GM23338 (cell line): Measurements from ENCODE around the gene PRPH2. TPM values are rescaled to one million over a fixed set of nuclear protein-coding genes. Genes with fewer than 3 reads are reported as not detected.

Experiments
- ATAC-seq: fragments of 200-7000 bp; cut with Tn5 transposase; 3 replicates; pipeline ENCODE4 v1.9.1; 2020
- DNase-seq: peaks from one replicate; pipeline ENCODE4 v3.0.0-alpha.2; 2015; ENCODE audit warnings: low spot score
- H2AFZ ChIP-seq: fragments of 200-600 bp; sonication (generic); 2 replicates; pipeline ENCODE4 v1.8.0; 2016; ENCODE audit warnings: antibody characterized with exemption, mild to moderate bottlenecking, moderate library complexity
- H3F3A ChIP-seq: fragments of 200-600 bp; sonication (generic); replicated peaks from 2 replicates; pipeline ENCODE4 v1.8.0; 2017; ENCODE audit warnings: antibody characterized with exemption, mixed run types, low read depth
- H3K27ac ChIP-seq: fragments of 200-600 bp; sonication (generic); 2 replicates; pipeline ENCODE4 v1.6.1; 2016; ENCODE audit warnings: low read depth
- H3K27me3 ChIP-seq: fragments of 200-600 bp; sonication (generic); 2 replicates; pipeline ENCODE4 v1.8.0; 2016; ENCODE audit warnings: mild to moderate bottlenecking, mixed run types, moderate library complexity; ENCODE audit not compliant: insufficient read depth
- H3K36me3 ChIP-seq: fragments of 200-600 bp; sonication (generic); 2 replicates; pipeline ENCODE4 v1.8.0; 2016; ENCODE audit warnings: mild to moderate bottlenecking; ENCODE audit not compliant: insufficient read depth
- H3K4me1 ChIP-seq: fragments of 200-600 bp; sonication (generic); 2 replicates; pipeline ENCODE4 v1.8.0; 2016; ENCODE audit warnings: mild to moderate bottlenecking, moderate library complexity; ENCODE audit not compliant: insufficient read depth
- H3K4me2 ChIP-seq: fragments of 200-600 bp; sonication (generic); 2 replicates; pipeline ENCODE4 v1.7.1; 2017; ENCODE audit warnings: mixed run types
- H3K4me3 ChIP-seq: fragments of 200-600 bp; sonication (generic); 2 replicates; pipeline ENCODE4 v1.6.1; 2016; ENCODE audit warnings: mixed run types
- H3K79me2 ChIP-seq: fragments of 200-600 bp; sonication (generic); replicated peaks from 2 replicates; pipeline ENCODE4 v1.8.0; 2017; ENCODE audit warnings: mild to moderate bottlenecking; ENCODE audit not compliant: insufficient read depth
- H3K9me2 ChIP-seq: fragments of 200-600 bp; sonication (generic); 2 replicates; pipeline ENCODE4 v1.8.0; 2017; ENCODE audit not compliant: insufficient read depth
- H4K20me1 ChIP-seq: fragments of 200-600 bp; sonication (generic); replicated peaks from 2 replicates; pipeline ENCODE4 v1.8.0; 2017; ENCODE audit warnings: mild to moderate bottlenecking; ENCODE audit not compliant: insufficient read depth
- H3K27ac Mint-ChIP-seq: 2 replicates; pipeline ENCODE4 v1.8.0; 2020; ENCODE audit warnings: inconsistent platforms, mild to moderate bottlenecking, moderate library complexity, mixed read lengths
- H3K27me3 Mint-ChIP-seq: 3 replicates; pipeline ENCODE4 v1.8.0; 2022; ENCODE audit warnings: low read depth, mild to moderate bottlenecking, moderate library complexity, mixed read lengths, inconsistent platforms; ENCODE audit not compliant: insufficient read depth, poor library complexity
- H3K36me3 Mint-ChIP-seq: 3 replicates; pipeline ENCODE4 v1.8.0; 2021; ENCODE audit warnings: low read depth, mild to moderate bottlenecking, inconsistent platforms, moderate library complexity, mixed read lengths
- H3K4me1 Mint-ChIP-seq: 3 replicates; pipeline ENCODE4 v1.8.0; 2020; ENCODE audit warnings: mild to moderate bottlenecking, inconsistent platforms, mixed read lengths
- H3K4me3 Mint-ChIP-seq: 3 replicates; pipeline ENCODE4 v1.8.0; 2021; ENCODE audit warnings: moderate library complexity, mild to moderate bottlenecking, inconsistent platforms, mixed read lengths
- H3K9me3 Mint-ChIP-seq: 3 replicates; pipeline ENCODE4 v1.8.0; 2020; ENCODE audit warnings: moderate library complexity, mild to moderate bottlenecking, inconsistent platforms, mixed read lengths
- CREB1 ChIP-seq: fragments of 250-450 bp; sonication (Bioruptor Pico); IDR thresholded peaks from 2 replicates; pipeline ENCODE4 v1.5.0; 2020; ENCODE audit warnings: low read depth, mild to moderate bottlenecking, moderate library complexity
- EZH2phosphoT487 ChIP-seq: fragments of 200-600 bp; sonication (generic); IDR thresholded peaks from one replicate; pipeline ENCODE4 v1.8.1; 2018; ENCODE audit warnings: antibody characterized with exemption; ENCODE audit not compliant: unreplicated experiment
- JUNB ChIP-seq: IDR thresholded peaks from one replicate; pipeline ENCODE4 v1.6.1; 2016; ENCODE audit warnings: antibody characterized with exemption; ENCODE audit not compliant: unreplicated experiment
- NANOG ChIP-seq: IDR thresholded peaks from 2 replicates; pipeline ENCODE4 v1.6.1; 2016; ENCODE audit warnings: antibody characterized with exemption, borderline replicate concordance
- POLR2AphosphoS5 ChIP-seq: IDR thresholded peaks from 2 replicates; pipeline ENCODE4 v1.6.1; 2016; ENCODE audit warnings: antibody characterized with exemption, low read depth
- ZNF331 ChIP-seq: fragments of 250-450 bp; sonication (Bioruptor Pico); IDR thresholded peaks from 2 replicates; pipeline ENCODE4 v1.5.0; 2020; ENCODE audit warnings: low read depth, mild to moderate bottlenecking, moderate library complexity
- polyA plus RNA-seq: library from polyadenylated mRNA; unstranded; fragments of >200 nt; fragmentation: Nextera tagmentation; extraction: Ambion mirVana; gene quantifications from 2 replicates; pipeline ENCODE4 v1.2.1, GENCODE V29; 2016
- total RNA-seq: library from RNA; depleted of rRNA; stranded (reverse); fragments of >200 nt; shearing (Covaris generic); gene quantifications from 2 replicates; pipeline ENCODE4 v1.2.3, GENCODE V29; 2014
- TF ChIP-seq, protein P1 (sequence below): IDR thresholded peaks from 2 replicates; pipeline ENCODE4 v1.6.1; 2016; ENCODE audit warnings: antibody characterized with exemption
- TF ChIP-seq, protein P2 (sequence below), 2 experiments: fragments of 200-600 bp in 1 of 2; sonication (generic) in 1 of 2; conservative IDR thresholded peaks; 2 replicates each; pipeline versions ENCODE4 v1.5.1 to v1.6.1; 2016 to 2017; ENCODE audit warnings: antibody characterized with exemption in 2 of 2, low read depth in 2 of 2, mild to moderate bottlenecking in 2 of 2, moderate library complexity in 1 of 2
- TF ChIP-seq, protein P3 (sequence below): IDR thresholded peaks from one replicate; pipeline ENCODE4 v1.6.1; 2018; ENCODE audit warnings: antibody characterized with exemption; ENCODE audit not compliant: unreplicated experiment

PRPH2 gene
- total and polyA plus RNA-seq, 2 experiments from 2014 or later: 0.50 to 0.52 TPM

DNA sequence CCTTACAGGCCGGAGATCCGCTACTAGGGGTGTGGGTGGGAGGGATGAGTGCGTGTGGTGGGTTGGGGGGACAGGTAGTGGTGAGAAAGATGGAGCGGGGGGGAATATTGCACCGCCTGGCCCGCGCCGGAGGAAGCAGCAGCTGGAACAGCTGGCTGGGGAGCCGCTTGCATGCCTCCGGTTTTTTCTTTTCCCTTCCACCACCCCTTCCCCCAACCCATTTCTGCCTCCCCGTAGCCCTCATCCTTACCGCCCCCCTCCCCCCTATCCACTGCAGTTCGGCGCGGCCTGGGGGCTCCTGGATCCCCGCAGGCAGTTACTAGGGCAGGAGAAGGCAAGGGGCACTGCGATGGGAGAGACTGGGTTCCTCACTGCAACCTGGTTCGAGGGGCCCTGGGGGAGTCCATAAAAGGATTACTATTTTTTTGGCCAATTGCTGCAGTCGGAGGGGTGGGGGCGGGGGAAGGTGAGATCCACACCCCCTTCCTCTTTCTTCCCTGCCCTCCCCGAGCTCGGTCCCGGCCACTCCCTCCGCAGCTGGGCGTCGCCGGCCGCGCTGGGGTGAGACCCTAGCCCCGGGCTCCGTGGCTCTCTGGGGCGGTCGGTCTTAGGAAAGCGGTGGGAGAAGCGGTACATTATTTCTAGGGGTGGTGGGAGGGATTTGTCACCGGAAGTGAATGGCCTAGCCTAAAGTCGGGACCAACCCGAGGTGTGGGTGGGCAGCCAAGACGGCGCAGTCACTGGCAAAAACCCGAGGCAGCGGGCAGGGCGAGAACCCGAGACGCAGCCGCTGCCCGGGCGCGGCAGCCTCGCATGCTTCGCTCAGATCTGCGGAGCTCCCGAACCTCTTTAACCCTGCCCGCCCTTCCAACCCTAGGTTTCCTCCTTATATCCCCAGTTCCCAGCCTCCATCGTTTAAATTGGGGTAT lies 24.3 kb upstream of the PRPH2 start:
- Histone ChIP-seq H2AFZ (peak overlapping the region; percentile 13; the same call in 1 of the 2 replicates), H4K20me1 (peaks cover 11% of the 10 kb centered on the region; the same call in 1 of the 2 replicates), H3K4me2 (peak overlapping the region; percentile 87), H3K4me3 (peak overlapping the region; percentile 69), H3K4me1 (no peaks in the 10 kb centered on the region; the same call in 1 of the 2 replicates), H3K27ac (peak overlapping the region; percentile 98), H3K36me3 (no peaks in the 10 kb centered on the region), H3K27me3 (no peaks in the 10 kb centered on the region), H3K79me2 (peaks cover 41% of the 10 kb centered on the region), H3F3A (peaks cover 10% of the 10 kb centered on the region), H3K9me2 (no peaks in the 10 kb centered on the region)
- Mint-ChIP-seq H3K27me3 (peaks cover 8% of the 10 kb centered on the region), H3K36me3 (peaks cover 9% of the 10 kb centered on the region), H3K27ac (peak overlapping the region; percentile 97), H3K4me3 (peak overlapping the region; percentile 96), H3K9me3 (no peaks in the 10 kb centered on the region; the same call in 2 of the 3 replicates), H3K4me1 (peaks cover 21% of the 10 kb centered on the region)
- TF ChIP-seq NANOG (no peak), ZNF331 (CRISPR knock-in tag) (no peak), EZH2phosphoT487 (no peak), JUNB (no peak), POLR2AphosphoS5 (peak; percentile 91), CREB1 (CRISPR knock-in tag) (no peak; the same call in 1 of the 2 replicates)
- TF ChIP-seq, protein P1, sequence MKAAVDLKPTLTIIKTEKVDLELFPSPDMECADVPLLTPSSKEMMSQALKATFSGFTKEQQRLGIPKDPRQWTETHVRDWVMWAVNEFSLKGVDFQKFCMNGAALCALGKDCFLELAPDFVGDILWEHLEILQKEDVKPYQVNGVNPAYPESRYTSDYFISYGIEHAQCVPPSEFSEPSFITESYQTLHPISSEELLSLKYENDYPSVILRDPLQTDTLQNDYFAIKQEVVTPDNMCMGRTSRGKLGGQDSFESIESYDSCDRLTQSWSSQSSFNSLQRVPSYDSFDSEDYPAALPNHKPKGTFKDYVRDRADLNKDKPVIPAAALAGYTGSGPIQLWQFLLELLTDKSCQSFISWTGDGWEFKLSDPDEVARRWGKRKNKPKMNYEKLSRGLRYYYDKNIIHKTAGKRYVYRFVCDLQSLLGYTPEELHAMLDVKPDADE: no peak
- TF ChIP-seq, protein P2, sequence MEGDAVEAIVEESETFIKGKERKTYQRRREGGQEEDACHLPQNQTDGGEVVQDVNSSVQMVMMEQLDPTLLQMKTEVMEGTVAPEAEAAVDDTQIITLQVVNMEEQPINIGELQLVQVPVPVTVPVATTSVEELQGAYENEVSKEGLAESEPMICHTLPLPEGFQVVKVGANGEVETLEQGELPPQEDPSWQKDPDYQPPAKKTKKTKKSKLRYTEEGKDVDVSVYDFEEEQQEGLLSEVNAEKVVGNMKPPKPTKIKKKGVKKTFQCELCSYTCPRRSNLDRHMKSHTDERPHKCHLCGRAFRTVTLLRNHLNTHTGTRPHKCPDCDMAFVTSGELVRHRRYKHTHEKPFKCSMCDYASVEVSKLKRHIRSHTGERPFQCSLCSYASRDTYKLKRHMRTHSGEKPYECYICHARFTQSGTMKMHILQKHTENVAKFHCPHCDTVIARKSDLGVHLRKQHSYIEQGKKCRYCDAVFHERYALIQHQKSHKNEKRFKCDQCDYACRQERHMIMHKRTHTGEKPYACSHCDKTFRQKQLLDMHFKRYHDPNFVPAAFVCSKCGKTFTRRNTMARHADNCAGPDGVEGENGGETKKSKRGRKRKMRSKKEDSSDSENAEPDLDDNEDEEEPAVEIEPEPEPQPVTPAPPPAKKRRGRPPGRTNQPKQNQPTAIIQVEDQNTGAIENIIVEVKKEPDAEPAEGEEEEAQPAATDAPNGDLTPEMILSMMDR (conservative IDR thresholded peaks at IDR 0.05; ENCODE audit: low read depth in 2 of 2): no peak
- ATAC-seq (peak; percentile 77), DNase-seq (peak; percentile 92)

DNA sequence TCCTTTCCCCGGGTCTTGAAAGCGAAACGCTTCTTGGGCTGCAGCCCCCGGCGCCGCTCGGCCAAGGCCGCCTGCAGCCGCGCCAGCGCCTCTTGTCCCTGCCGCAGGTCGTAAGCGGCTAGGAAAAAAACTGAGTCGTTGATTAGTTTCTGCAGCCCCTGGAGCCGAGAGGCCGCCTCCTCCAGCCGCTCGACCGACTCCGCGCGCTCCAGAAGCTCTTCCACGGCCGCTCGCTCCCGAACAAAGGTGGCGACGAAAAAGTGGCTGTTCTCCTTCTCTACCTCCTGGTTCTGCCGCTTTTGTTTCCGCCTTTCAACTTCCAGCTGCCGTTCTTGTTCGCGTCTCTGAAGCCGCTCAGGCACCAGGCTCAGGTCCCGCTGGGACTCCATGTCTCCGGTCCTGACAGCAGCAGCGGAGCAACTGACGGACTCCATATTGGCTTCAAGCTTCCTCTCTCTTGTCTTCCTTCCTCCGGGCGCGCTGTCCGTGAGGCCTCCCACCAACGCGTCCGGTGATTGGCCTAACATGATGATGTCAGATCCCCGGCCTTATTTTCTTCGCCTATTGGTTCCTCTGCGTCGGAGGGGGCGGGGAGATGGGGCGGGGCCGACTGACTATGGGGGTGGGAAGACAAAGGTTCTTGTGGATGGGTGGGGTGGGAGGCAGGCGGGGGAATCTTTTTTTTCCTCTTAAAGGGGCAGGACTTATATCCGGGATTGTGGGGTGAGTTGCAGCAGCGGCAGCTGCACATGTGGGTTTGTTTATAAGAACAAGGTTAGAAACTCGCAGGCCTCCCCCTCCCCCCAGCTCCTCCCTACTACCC lies 23.5 kb upstream of the PRPH2 start, which contains the start of gene TBCC:
TBCC (minus strand) TSS at position 464 of the 823 bp plus-strand sequence; CDS start at position 434, 30 bp downstream.
- H2AFZ ChIP-seq: 0 out of 2 replicates have a peak within 1 kb of the TSS, but pooled peaks have one; percentile 53
- ATAC-seq: peak; percentile 75
- H3K9me3 Mint-ChIP-seq: no peaks in the 10 kb centered on the region; the same call in 2 of the 3 replicates
- TF ChIP-seq CREB1 (CRISPR knock-in tag): peak; percentile 79
- TF ChIP-seq, protein P1: peak; percentile 52; the same call in 1 of the 2 replicates
- TF ChIP-seq, protein P3, sequence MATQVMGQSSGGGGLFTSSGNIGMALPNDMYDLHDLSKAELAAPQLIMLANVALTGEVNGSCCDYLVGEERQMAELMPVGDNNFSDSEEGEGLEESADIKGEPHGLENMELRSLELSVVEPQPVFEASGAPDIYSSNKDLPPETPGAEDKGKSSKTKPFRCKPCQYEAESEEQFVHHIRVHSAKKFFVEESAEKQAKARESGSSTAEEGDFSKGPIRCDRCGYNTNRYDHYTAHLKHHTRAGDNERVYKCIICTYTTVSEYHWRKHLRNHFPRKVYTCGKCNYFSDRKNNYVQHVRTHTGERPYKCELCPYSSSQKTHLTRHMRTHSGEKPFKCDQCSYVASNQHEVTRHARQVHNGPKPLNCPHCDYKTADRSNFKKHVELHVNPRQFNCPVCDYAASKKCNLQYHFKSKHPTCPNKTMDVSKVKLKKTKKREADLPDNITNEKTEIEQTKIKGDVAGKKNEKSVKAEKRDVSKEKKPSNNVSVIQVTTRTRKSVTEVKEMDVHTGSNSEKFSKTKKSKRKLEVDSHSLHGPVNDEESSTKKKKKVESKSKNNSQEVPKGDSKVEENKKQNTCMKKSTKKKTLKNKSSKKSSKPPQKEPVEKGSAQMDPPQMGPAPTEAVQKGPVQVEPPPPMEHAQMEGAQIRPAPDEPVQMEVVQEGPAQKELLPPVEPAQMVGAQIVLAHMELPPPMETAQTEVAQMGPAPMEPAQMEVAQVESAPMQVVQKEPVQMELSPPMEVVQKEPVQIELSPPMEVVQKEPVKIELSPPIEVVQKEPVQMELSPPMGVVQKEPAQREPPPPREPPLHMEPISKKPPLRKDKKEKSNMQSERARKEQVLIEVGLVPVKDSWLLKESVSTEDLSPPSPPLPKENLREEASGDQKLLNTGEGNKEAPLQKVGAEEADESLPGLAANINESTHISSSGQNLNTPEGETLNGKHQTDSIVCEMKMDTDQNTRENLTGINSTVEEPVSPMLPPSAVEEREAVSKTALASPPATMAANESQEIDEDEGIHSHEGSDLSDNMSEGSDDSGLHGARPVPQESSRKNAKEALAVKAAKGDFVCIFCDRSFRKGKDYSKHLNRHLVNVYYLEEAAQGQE: no peak
- peak; percentile 96 for TF ChIP-seq POLR2AphosphoS5
- no peaks in the 10 kb centered on the region for H3K27me3 ChIP-seq
- H3K4me1 Mint-ChIP-seq: peaks cover 16% of the 10 kb centered on the region
- peak within 1 kb of the TSS; percentile 90 for H3K4me2 ChIP-seq
- peak within 1 kb of the TSS; percentile 96 for H3K4me3 Mint-ChIP-seq
- peaks cover 10% of the 10 kb centered on the region for H3F3A ChIP-seq
- peak within 1 kb of the TSS; percentile 98 for H3K27ac Mint-ChIP-seq
- DNase-seq: peak; percentile 99
- H3K27ac ChIP-seq: peak within 1 kb of the TSS; percentile 98
- H3K9me2 ChIP-seq: no peaks in the 10 kb centered on the region
- peaks cover 11% of the 10 kb centered on the region for H3K27me3 Mint-ChIP-seq
- H3K36me3 ChIP-seq: no peaks in the 10 kb centered on the region
- H3K4me3 ChIP-seq: peak within 1 kb of the TSS; percentile 90
- H3K79me2 ChIP-seq: peaks cover 41% of the 10 kb centered on the region
- H3K4me1 ChIP-seq: no peaks in the 10 kb centered on the region
- H4K20me1 ChIP-seq: peaks cover 11% of the 10 kb centered on the region; the same call in 1 of the 2 replicates
- peaks cover 9% of the 10 kb centered on the region for H3K36me3 Mint-ChIP-seq
